ENCODE measurements around the gene OTOF. TPM values are rescaled to one million over a fixed set of nuclear protein-coding genes. Genes with fewer than 3 reads are reported as not detected.

The OTOF gene
- total RNA-seq, 1 experiment from 2014 or later = 0.10 TPM

DNA sequence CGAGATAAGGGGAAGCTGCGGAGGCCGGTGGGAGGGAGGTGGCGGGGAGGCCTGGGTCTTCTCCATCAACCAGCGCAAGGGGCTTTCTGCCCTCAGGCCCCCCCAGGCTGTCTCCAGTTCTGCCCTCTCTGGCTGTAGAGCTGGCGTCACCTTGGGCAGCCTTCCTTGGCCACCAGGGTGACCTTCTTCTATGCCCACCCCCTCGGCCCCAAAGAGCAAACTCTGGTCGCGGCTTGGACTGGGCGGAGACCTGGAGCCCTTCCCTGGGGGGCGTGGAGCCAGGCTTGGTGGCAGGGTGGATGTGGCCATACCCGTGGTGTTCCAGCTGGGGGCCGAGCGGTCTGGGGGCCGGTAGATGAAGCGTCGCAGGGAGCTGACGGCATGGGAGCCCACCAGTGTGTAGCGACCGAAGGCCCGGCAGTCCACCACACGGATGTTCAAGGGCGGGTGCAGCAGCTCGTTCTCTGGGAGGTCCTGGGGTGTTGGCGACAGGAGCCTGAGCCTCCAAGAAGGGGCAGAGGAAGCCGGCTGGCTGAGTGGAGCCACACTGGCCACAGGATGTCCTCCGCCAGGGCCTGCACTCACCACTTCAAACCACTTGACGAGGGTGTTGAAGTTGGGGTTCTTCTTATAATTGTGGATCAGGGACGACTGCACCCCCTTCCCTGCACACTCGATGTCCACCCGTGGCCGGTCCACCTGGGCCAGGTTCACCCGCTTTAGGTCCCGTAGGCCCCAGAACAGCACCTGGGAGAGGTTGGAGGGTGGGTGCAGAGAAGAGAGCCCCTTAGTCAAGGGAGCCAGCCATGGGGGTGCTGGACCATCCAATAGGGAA is 4.9 kb downstream of the OTOF start:
- Histone ChIP-seq H3K4me2 (ENCODE audit: low read length) (no peak overlapping the region), H3K27ac (ENCODE audit: low read depth, low read length) (no peak overlapping the region), H3K9me3 (ENCODE audit: control insufficient read depth in 1 of 2, insufficient read depth in 1 of 2, low read depth in 1 of 2, low read length in 2 of 2) (no peaks in the 10 kb centered on the region), H3K36me3 (ENCODE audit: control insufficient read depth in 1 of 2, insufficient read depth in 2 of 2, low read length in 2 of 2) (no peaks in the 10 kb centered on the region), H3K4me1 (ENCODE audit: control insufficient read depth in 1 of 2, insufficient read depth in 2 of 2, low read length in 2 of 2) (no peaks in the 10 kb centered on the region), H3K79me2 (ENCODE audit: insufficient read depth, low read length) (no peaks in the 10 kb centered on the region), H4K20me1 (ENCODE audit: insufficient read depth) (no peaks in the 10 kb centered on the region), H3K9me2 (ENCODE audit: insufficient read depth) (no peaks in the 10 kb centered on the region), H3K9ac (ENCODE audit: low read length) (no peak overlapping the region), H3K4me3 (replicated peaks in 1 of 2; ENCODE audit: low read depth in 1 of 2, low read length in 2 of 2) (no peak overlapping the region), H3K27me3 (ENCODE audit: insufficient read depth, low read length) (no peaks in the 10 kb centered on the region), H2AFZ (ENCODE audit: low read depth, low read length, poor library complexity, severe bottlenecking) (no peak overlapping the region)
- ChIA-PET CTCF (interaction anchor here (0.7 kb wide), 1 partner anchor 8 kb away, joined by 3 read pairs; no protein-coding TSS in a partner anchor), RAD21 (ENCODE audit: low non-redundant PET in 1 of 2, low total read pairs in 2 of 2, uncharacterized antibody in 2 of 2, unreplicated experiment in 2 of 2) (interaction anchor here in 1 of 2 experiments (1.0 kb wide), 1 partner anchor 105 kb away, joined by 3 read pairs; no protein-coding TSS in a partner anchor), POLR2A (no interaction called here)
- no TSS peak for BruUV-seq (replicated peaks)
- TF ChIP-seq, protein P1, sequence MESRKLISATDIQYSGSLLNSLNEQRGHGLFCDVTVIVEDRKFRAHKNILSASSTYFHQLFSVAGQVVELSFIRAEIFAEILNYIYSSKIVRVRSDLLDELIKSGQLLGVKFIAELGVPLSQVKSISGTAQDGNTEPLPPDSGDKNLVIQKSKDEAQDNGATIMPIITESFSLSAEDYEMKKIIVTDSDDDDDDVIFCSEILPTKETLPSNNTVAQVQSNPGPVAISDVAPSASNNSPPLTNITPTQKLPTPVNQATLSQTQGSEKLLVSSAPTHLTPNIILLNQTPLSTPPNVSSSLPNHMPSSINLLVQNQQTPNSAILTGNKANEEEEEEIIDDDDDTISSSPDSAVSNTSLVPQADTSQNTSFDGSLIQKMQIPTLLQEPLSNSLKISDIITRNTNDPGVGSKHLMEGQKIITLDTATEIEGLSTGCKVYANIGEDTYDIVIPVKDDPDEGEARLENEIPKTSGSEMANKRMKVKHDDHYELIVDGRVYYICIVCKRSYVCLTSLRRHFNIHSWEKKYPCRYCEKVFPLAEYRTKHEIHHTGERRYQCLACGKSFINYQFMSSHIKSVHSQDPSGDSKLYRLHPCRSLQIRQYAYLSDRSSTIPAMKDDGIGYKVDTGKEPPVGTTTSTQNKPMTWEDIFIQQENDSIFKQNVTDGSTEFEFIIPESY (IDR thresholded peaks at IDR 0.05; ENCODE audit: extremely low read depth, insufficient replicate concordance, low read length) = no peak
- TF ChIP-seq CEBPB (IDR thresholded peaks at IDR 0.05; ENCODE audit: low read depth) = no peak
- no peak for TF ChIP-seq RAD21 (IDR thresholded peaks at IDR 0.05; ENCODE audit: low read depth)
- no peak for TF ChIP-seq POLR2A (IDR thresholded peaks at IDR 0.05; ENCODE audit: borderline replicate concordance, extremely low read depth, insufficient read depth, insufficient read length)
- TF ChIP-seq EZH2phosphoT487 (IDR thresholded peaks at IDR 0.05; ENCODE audit: borderline replicate concordance) = no peak
- no peak for TF ChIP-seq ZFX (IDR thresholded peaks at IDR 0.05)
- TF ChIP-seq, protein P2, sequence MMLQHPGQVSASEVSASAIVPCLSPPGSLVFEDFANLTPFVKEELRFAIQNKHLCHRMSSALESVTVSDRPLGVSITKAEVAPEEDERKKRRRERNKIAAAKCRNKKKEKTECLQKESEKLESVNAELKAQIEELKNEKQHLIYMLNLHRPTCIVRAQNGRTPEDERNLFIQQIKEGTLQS (IDR thresholded peaks at IDR 0.05) = no peak
- no peak for TF ChIP-seq SRF (IDR thresholded peaks at IDR 0.05; ENCODE audit: low read depth)
- no peak for TF ChIP-seq EZH2 (IDR thresholded peaks at IDR 0.05)
- TF ChIP-seq, protein P3, sequence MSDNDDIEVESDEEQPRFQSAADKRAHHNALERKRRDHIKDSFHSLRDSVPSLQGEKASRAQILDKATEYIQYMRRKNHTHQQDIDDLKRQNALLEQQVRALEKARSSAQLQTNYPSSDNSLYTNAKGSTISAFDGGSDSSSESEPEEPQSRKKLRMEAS (IDR thresholded peaks at IDR 0.05) = no peak
- TF ChIP-seq YY1 (IDR thresholded peaks at IDR 0.05; ENCODE audit: extremely low read depth, insufficient replicate concordance, low read depth, low read length) = no peak
- TF ChIP-seq, protein P4, sequence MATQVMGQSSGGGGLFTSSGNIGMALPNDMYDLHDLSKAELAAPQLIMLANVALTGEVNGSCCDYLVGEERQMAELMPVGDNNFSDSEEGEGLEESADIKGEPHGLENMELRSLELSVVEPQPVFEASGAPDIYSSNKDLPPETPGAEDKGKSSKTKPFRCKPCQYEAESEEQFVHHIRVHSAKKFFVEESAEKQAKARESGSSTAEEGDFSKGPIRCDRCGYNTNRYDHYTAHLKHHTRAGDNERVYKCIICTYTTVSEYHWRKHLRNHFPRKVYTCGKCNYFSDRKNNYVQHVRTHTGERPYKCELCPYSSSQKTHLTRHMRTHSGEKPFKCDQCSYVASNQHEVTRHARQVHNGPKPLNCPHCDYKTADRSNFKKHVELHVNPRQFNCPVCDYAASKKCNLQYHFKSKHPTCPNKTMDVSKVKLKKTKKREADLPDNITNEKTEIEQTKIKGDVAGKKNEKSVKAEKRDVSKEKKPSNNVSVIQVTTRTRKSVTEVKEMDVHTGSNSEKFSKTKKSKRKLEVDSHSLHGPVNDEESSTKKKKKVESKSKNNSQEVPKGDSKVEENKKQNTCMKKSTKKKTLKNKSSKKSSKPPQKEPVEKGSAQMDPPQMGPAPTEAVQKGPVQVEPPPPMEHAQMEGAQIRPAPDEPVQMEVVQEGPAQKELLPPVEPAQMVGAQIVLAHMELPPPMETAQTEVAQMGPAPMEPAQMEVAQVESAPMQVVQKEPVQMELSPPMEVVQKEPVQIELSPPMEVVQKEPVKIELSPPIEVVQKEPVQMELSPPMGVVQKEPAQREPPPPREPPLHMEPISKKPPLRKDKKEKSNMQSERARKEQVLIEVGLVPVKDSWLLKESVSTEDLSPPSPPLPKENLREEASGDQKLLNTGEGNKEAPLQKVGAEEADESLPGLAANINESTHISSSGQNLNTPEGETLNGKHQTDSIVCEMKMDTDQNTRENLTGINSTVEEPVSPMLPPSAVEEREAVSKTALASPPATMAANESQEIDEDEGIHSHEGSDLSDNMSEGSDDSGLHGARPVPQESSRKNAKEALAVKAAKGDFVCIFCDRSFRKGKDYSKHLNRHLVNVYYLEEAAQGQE (IDR thresholded peaks at IDR 0.05; ENCODE audit: low read depth) = no peak
- TF ChIP-seq POLR2AphosphoS5 (IDR thresholded peaks at IDR 0.05; ENCODE audit: low read depth, low read length) = no peak
- no peak for TF ChIP-seq JUND (IDR thresholded peaks at IDR 0.05)
- TF ChIP-seq, protein P5, sequence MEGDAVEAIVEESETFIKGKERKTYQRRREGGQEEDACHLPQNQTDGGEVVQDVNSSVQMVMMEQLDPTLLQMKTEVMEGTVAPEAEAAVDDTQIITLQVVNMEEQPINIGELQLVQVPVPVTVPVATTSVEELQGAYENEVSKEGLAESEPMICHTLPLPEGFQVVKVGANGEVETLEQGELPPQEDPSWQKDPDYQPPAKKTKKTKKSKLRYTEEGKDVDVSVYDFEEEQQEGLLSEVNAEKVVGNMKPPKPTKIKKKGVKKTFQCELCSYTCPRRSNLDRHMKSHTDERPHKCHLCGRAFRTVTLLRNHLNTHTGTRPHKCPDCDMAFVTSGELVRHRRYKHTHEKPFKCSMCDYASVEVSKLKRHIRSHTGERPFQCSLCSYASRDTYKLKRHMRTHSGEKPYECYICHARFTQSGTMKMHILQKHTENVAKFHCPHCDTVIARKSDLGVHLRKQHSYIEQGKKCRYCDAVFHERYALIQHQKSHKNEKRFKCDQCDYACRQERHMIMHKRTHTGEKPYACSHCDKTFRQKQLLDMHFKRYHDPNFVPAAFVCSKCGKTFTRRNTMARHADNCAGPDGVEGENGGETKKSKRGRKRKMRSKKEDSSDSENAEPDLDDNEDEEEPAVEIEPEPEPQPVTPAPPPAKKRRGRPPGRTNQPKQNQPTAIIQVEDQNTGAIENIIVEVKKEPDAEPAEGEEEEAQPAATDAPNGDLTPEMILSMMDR (IDR thresholded peaks at IDR 0.05 in 2 of 3, conservative IDR thresholded peaks at IDR 0.05 in 1 of 3; ENCODE audit: borderline replicate concordance in 1 of 3, insufficient read depth in 1 of 3, low read depth in 2 of 3, low read length in 2 of 3) = no peak
- no peak for ATAC-seq
- intact Hi-C loops (cut with micrococcal nuclease) = no loop called here
- no peak for DNase-seq (ENCODE audit: low read depth, low spot score)

Data from HCT116 (cell line).